GM23338 (cell line): ENCODE data around the gene UNC5A.

Experiments used
- EZH2 ChIP-seq: fragments of 200-600 bp; sonication (generic); IDR thresholded peaks from one replicate; pipeline ENCODE4 v1.8.0; 2017; ENCODE audit warnings: antibody characterized with exemption, mild to moderate bottlenecking, low read depth; ENCODE audit not compliant: unreplicated experiment
- EZH2phosphoT487 ChIP-seq: fragments of 200-600 bp; sonication (generic); IDR thresholded peaks from one replicate; pipeline ENCODE4 v1.8.1; 2018; ENCODE audit warnings: antibody characterized with exemption; ENCODE audit not compliant: unreplicated experiment
- JUNB ChIP-seq: IDR thresholded peaks from one replicate; pipeline ENCODE4 v1.6.1; 2016; ENCODE audit warnings: antibody characterized with exemption; ENCODE audit not compliant: unreplicated experiment
- NANOG ChIP-seq: IDR thresholded peaks from 2 replicates; pipeline ENCODE4 v1.6.1; 2016; ENCODE audit warnings: antibody characterized with exemption, borderline replicate concordance
- POLR2AphosphoS5 ChIP-seq: IDR thresholded peaks from 2 replicates; pipeline ENCODE4 v1.6.1; 2016; ENCODE audit warnings: antibody characterized with exemption, low read depth
- TF ChIP-seq, protein P1 (sequence below), 2 experiments: fragments of 200-600 bp in 1 of 2; sonication (generic) in 1 of 2; conservative IDR thresholded peaks; 2 replicates each; pipeline versions ENCODE4 v1.5.1 to v1.6.1; 2016 to 2017; ENCODE audit warnings: antibody characterized with exemption in 2 of 2, low read depth in 2 of 2, mild to moderate bottlenecking in 2 of 2, moderate library complexity in 1 of 2
- TF ChIP-seq, protein P2 (sequence below): IDR thresholded peaks from one replicate; pipeline ENCODE4 v1.6.1; 2018; ENCODE audit warnings: antibody characterized with exemption; ENCODE audit not compliant: unreplicated experiment

DNA sequence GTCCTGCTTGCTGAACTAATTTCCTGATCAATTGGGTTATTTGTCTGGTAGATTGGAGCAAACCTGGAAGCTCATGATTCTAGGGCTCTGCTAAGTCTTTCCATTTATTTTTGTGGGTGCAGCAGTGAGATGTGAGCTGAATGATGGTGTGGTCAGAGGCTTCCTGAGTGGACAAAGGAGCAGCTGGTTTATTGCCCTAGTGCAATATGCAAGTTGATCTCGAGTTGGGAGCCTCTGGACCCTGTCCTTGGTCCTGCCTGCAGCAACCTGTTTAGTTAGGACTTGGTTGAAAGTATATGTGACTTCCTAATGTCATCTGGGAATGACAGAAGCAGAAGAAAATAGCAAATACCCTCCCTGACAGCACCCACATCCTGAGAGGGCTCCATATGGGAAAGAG, 4.2 kb upstream of the UNC5A start:
- TF ChIP-seq, protein P1, sequence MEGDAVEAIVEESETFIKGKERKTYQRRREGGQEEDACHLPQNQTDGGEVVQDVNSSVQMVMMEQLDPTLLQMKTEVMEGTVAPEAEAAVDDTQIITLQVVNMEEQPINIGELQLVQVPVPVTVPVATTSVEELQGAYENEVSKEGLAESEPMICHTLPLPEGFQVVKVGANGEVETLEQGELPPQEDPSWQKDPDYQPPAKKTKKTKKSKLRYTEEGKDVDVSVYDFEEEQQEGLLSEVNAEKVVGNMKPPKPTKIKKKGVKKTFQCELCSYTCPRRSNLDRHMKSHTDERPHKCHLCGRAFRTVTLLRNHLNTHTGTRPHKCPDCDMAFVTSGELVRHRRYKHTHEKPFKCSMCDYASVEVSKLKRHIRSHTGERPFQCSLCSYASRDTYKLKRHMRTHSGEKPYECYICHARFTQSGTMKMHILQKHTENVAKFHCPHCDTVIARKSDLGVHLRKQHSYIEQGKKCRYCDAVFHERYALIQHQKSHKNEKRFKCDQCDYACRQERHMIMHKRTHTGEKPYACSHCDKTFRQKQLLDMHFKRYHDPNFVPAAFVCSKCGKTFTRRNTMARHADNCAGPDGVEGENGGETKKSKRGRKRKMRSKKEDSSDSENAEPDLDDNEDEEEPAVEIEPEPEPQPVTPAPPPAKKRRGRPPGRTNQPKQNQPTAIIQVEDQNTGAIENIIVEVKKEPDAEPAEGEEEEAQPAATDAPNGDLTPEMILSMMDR (conservative IDR thresholded peaks at IDR 0.05; ENCODE audit: low read depth in 2 of 2), result no peak
- TF ChIP-seq POLR2AphosphoS5 (no peak), NANOG (no peak), JUNB (no peak), EZH2phosphoT487 (no peak), EZH2 (no peak)
- TF ChIP-seq, protein P2, sequence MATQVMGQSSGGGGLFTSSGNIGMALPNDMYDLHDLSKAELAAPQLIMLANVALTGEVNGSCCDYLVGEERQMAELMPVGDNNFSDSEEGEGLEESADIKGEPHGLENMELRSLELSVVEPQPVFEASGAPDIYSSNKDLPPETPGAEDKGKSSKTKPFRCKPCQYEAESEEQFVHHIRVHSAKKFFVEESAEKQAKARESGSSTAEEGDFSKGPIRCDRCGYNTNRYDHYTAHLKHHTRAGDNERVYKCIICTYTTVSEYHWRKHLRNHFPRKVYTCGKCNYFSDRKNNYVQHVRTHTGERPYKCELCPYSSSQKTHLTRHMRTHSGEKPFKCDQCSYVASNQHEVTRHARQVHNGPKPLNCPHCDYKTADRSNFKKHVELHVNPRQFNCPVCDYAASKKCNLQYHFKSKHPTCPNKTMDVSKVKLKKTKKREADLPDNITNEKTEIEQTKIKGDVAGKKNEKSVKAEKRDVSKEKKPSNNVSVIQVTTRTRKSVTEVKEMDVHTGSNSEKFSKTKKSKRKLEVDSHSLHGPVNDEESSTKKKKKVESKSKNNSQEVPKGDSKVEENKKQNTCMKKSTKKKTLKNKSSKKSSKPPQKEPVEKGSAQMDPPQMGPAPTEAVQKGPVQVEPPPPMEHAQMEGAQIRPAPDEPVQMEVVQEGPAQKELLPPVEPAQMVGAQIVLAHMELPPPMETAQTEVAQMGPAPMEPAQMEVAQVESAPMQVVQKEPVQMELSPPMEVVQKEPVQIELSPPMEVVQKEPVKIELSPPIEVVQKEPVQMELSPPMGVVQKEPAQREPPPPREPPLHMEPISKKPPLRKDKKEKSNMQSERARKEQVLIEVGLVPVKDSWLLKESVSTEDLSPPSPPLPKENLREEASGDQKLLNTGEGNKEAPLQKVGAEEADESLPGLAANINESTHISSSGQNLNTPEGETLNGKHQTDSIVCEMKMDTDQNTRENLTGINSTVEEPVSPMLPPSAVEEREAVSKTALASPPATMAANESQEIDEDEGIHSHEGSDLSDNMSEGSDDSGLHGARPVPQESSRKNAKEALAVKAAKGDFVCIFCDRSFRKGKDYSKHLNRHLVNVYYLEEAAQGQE, result peak; percentile 74
